DMS53 treated with DMSO at 0.1 percent for 48 hours (cell line): ENCODE measurements around the gene STKLD1.
A peak's percentile ranks its signal among the peaks of the same experiment; 100 is the strongest.
"Not testable (repeated sequence)": the region's sequence is repeated elsewhere in the genome, so short reads cannot be mapped to it uniquely, and the experiment has no call there.

Experiments used
- DNase-seq: peaks from one replicate; lab custom pipeline; 2025; ENCODE audit not compliant: unreplicated experiment; lab: John Stamatoyannopoulos, UW

The STKLD1 gene

GRCh38 chr9:133360400-133361393 lies 15.5 kb upstream of the STKLD1 start:
- DNase-seq: no peak

GRCh38 chr9:133361507-133362092 lies 14.6 kb upstream of the STKLD1 start:
- no peak for DNase-seq

GRCh38 chr9:133362359-133363044 lies 13.7 kb upstream of the STKLD1 start:
- no peak for DNase-seq

GRCh38 chr9:133366435-133366834 lies 9.7 kb upstream of the STKLD1 start:
- DNase-seq: no peak

GRCh38 chr9:133367221-133367620 lies 8.9 kb upstream of the STKLD1 start:
- DNase-seq: no peak

- DNase-seq: no peak
Observed at GRCh38 chr9:133367778-133368177, 8.4 kb upstream of the STKLD1 start.

GRCh38 chr9:133368249-133368881 lies 7.8 kb upstream of the STKLD1 start:
- DNase-seq: no peak

- DNase-seq: no peak
Observed at GRCh38 chr9:133369422-133369821, 6.7 kb upstream of the STKLD1 start.

GRCh38 chr9:133369933-133370332 lies 6.2 kb upstream of the STKLD1 start:
- DNase-seq: no peak

- DNase-seq: no peak
Observed at GRCh38 chr9:133370685-133371084, 5.5 kb upstream of the STKLD1 start.

- no peak for DNase-seq
Observed at GRCh38 chr9:133371261-133371711, 4.9 kb upstream of the STKLD1 start.

GRCh38 chr9:133372144-133372543 lies 4.0 kb upstream of the STKLD1 start:
- no peak for DNase-seq

- no peak for DNase-seq
Observed at GRCh38 chr9:133374612-133375115, 1.5 kb upstream of the STKLD1 start.

GRCh38 chr9:133375116-133375723 lies 946 bp upstream of the STKLD1 start:
- peak; percentile 22 for DNase-seq

GRCh38 chr9:133377280-133377679 lies 1.1 kb downstream of the STKLD1 start:
- not testable (repeated sequence) for DNase-seq

GRCh38 chr9:133377721-133378216 lies 1.6 kb downstream of the STKLD1 start:
- DNase-seq: no peak

GRCh38 chr9:133378408-133378962 lies 2.3 kb downstream of the STKLD1 start:
- no peak for DNase-seq

- DNase-seq: no peak
Observed at GRCh38 chr9:133379153-133380086, 3.3 kb downstream of the STKLD1 start.

- DNase-seq: no peak
Observed at GRCh38 chr9:133380734-133381133, 4.6 kb downstream of the STKLD1 start.
